ENCODE data around the gene PNMA6F.

PNMA6F gene

DNA sequence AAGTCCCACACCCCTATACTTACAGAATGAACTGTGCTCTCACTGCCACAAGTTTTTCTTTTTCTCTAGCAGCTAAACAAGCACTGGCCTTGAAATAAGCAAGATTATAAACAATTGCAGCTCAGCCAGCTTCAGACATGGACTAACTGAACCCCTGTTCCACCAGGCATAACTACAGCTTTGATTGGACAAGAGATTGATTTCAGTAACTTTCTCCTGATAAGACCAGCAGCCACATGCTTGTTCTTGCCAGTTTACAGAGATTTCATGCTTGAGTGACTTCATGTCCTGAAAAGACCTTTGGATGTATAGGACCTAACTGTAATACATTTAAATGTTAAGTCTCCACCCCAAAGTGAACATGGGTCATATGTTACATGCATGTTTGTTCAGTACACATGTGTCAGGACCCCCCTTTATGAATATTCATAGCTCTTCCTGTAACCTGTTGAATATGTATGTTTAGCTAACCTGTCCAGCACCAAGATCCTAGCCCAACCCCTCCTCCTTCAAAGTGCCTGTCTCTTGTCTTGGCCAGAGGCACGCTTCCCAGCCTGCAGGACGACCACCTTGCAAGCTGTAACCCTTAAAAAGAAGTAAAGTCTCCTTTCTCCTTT is 40.3 kb upstream of the PNMA6F start:
- no peak overlapping the region for H3K4me3 ChIP-seq (ENCODE audit: low read length)
- no peaks in the 10 kb centered on the region for H3K4me1 ChIP-seq (ENCODE audit: control insufficient read depth, low read length)
- H3K79me2 ChIP-seq (ENCODE audit: control insufficient read depth, low read length) = no peaks in the 10 kb centered on the region
- H4K20me1 ChIP-seq (ENCODE audit: control insufficient read depth, insufficient read depth, low read depth, low read length) = no peaks in the 10 kb centered on the region
- H3K9me2 ChIP-seq (replicated peaks; ENCODE audit: control insufficient read depth, low read length) = no peaks in the 10 kb centered on the region
- H3F3A ChIP-seq (ENCODE audit: control insufficient read depth, insufficient read depth) = no peaks in the 10 kb centered on the region
- no peaks in the 10 kb centered on the region for H3K9me3 ChIP-seq (ENCODE audit: control insufficient read depth, insufficient read depth, low read length)
- no peaks in the 10 kb centered on the region for H3K27me3 ChIP-seq (ENCODE audit: control insufficient read depth, low read length)
- no peak overlapping the region for H3K4me2 ChIP-seq (ENCODE audit: low read length)
- TF ChIP-seq EZH2phosphoT487 (IDR thresholded peaks at IDR 0.05; ENCODE audit: borderline replicate concordance, low read length) = no peak
- TF ChIP-seq, protein P1, sequence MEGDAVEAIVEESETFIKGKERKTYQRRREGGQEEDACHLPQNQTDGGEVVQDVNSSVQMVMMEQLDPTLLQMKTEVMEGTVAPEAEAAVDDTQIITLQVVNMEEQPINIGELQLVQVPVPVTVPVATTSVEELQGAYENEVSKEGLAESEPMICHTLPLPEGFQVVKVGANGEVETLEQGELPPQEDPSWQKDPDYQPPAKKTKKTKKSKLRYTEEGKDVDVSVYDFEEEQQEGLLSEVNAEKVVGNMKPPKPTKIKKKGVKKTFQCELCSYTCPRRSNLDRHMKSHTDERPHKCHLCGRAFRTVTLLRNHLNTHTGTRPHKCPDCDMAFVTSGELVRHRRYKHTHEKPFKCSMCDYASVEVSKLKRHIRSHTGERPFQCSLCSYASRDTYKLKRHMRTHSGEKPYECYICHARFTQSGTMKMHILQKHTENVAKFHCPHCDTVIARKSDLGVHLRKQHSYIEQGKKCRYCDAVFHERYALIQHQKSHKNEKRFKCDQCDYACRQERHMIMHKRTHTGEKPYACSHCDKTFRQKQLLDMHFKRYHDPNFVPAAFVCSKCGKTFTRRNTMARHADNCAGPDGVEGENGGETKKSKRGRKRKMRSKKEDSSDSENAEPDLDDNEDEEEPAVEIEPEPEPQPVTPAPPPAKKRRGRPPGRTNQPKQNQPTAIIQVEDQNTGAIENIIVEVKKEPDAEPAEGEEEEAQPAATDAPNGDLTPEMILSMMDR (IDR thresholded peaks at IDR 0.05; ENCODE audit: low read depth, low read length, poor library complexity, severe bottlenecking) = no peak
- H3K36me3 ChIP-seq (ENCODE audit: control insufficient read depth, low read length) = no peaks in the 10 kb centered on the region
- H3K27ac ChIP-seq (ENCODE audit: low read depth, low read length) = no peak overlapping the region

DNA sequence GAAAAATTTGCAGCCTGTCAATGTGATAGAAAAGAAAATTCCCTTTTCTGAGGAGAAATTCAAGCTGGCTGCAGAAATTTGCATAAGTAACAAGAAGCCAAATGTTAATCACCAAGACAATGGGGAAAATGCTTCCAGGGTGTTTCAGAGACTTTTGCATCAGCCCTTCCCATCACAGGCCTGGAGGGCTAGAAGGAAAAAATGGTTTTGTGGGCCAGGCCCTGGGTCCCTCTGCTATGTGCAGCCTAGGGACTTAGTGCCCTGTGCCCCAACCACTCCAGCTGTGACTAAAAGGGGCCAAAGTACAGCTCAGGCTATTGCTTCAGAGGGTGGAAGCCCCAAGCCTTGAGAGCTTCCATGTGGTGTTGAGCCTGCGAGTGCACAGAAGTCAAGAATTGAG is 36.3 kb upstream of the PNMA6F start:
- Histone ChIP-seq H3K4me2 (ENCODE audit: low read length) (no peak overlapping the region), H3F3A (ENCODE audit: control insufficient read depth, insufficient read depth) (no peaks in the 10 kb centered on the region), H3K9me3 (ENCODE audit: control insufficient read depth, insufficient read depth, low read length) (no peaks in the 10 kb centered on the region), H4K20me1 (ENCODE audit: control insufficient read depth, insufficient read depth, low read depth, low read length) (no peaks in the 10 kb centered on the region), H3K4me1 (ENCODE audit: control insufficient read depth, low read length) (no peaks in the 10 kb centered on the region), H3K27me3 (ENCODE audit: control insufficient read depth, low read length) (no peaks in the 10 kb centered on the region), H3K79me2 (ENCODE audit: control insufficient read depth, low read length) (no peaks in the 10 kb centered on the region), H3K27ac (ENCODE audit: low read depth, low read length) (no peak overlapping the region), H3K9me2 (replicated peaks; ENCODE audit: control insufficient read depth, low read length) (no peaks in the 10 kb centered on the region), H3K36me3 (ENCODE audit: control insufficient read depth, low read length) (no peaks in the 10 kb centered on the region), H3K4me3 (ENCODE audit: low read length) (no peak overlapping the region)
- TF ChIP-seq, protein P1 (IDR thresholded peaks at IDR 0.05; ENCODE audit: low read depth, low read length, poor library complexity, severe bottlenecking) = no peak
- no peak for TF ChIP-seq EZH2phosphoT487 (IDR thresholded peaks at IDR 0.05; ENCODE audit: borderline replicate concordance, low read length)

DNA sequence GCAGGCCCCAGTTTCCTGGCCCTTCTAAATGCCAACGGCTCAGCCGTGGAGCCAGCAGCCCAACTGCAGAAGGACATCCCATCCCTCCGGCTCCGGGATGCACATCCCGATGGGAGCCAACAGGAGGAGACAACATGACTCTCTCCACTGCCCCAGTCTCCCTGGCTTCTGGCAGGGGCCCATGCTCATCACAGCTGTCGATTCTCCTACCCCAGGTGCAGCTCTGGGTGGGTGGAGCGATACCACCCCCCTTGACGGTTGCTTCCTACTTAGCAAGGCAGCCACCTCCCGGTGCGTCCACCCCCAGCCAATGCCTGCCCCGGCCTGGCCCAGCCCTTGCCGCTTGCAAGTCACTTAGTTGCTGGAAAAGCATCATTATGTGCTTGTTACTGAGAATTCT is 31.8 kb upstream of the PNMA6F start:
- Histone ChIP-seq H3F3A (ENCODE audit: control insufficient read depth, insufficient read depth) (no peaks in the 10 kb centered on the region), H3K4me3 (ENCODE audit: low read length) (no peak overlapping the region), H3K4me1 (ENCODE audit: control insufficient read depth, low read length) (no peaks in the 10 kb centered on the region), H3K79me2 (ENCODE audit: control insufficient read depth, low read length) (no peaks in the 10 kb centered on the region), H3K4me2 (ENCODE audit: low read length) (no peak overlapping the region), H3K27me3 (ENCODE audit: control insufficient read depth, low read length) (no peaks in the 10 kb centered on the region), H4K20me1 (ENCODE audit: control insufficient read depth, insufficient read depth, low read depth, low read length) (no peaks in the 10 kb centered on the region), H3K9me3 (ENCODE audit: control insufficient read depth, insufficient read depth, low read length) (no peaks in the 10 kb centered on the region), H3K27ac (ENCODE audit: low read depth, low read length) (no peak overlapping the region), H3K36me3 (ENCODE audit: control insufficient read depth, low read length) (no peaks in the 10 kb centered on the region), H3K9me2 (replicated peaks; ENCODE audit: control insufficient read depth, low read length) (no peaks in the 10 kb centered on the region)
- TF ChIP-seq, protein P1 (IDR thresholded peaks at IDR 0.05; ENCODE audit: low read depth, low read length, poor library complexity, severe bottlenecking) = no peak
- no peak for TF ChIP-seq EZH2phosphoT487 (IDR thresholded peaks at IDR 0.05; ENCODE audit: borderline replicate concordance, low read length)
